Measurements from ENCODE around the gene ACACB.

GRCh38 chr12:109169262-109169661, 52.9 kb downstream of the ACACB start:
- no peak for TF ChIP-seq EZH2 (IDR thresholded peaks at IDR 0.05; ENCODE audit: borderline replicate concordance, low read depth, low read length, poor library complexity, severe bottlenecking)
- TF ChIP-seq CTCF (conservative IDR thresholded peaks at IDR 0.05; ENCODE audit: low read depth, low read length) = no peak

Measured in A673 (cell line).